Muscle of arm (tissue), 12 donors: ENCODE data around the gene RNASE2. TPM values are rescaled to one million over a fixed set of nuclear protein-coding genes. Genes with fewer than 3 reads are reported as not detected.
"Not testable (repeated sequence)": the region's sequence is repeated elsewhere in the genome, so short reads cannot be mapped to it uniquely, and the experiment has no call there.

ENCODE experiments used
- DNase-seq: peaks from one replicate; pipeline ENCODE4 v3.0.0-alpha.2; 2013
- polyA plus RNA-seq, 12 donors: library from polyadenylated mRNA; unstranded; fragments of 120-200 nt; gene quantifications; one replicate each; pipeline ENCODE4 v1.2.1, GENCODE V29; 2013; ENCODE audit not compliant: insufficient read length in 12 of 12

RNASE2 gene
- polyA plus RNA-seq, 12 donors = 0.40 to 13.3 (median 0.72) TPM; not detected in 3

GRCh38 chr14:20980906-20981305, 25.6 kb downstream of the RNASE2 start:
- DNase-seq = no peak

GRCh38 chr14:20982646-20983369, 27.5 kb downstream of the RNASE2 start:
- DNase-seq = no peak

- DNase-seq = not testable (repeated sequence)
Observed at GRCh38 chr14:20985650-20986049, 30.4 kb downstream of the RNASE2 start.

- no peak for DNase-seq
Observed at GRCh38 chr14:20986811-20987210, 31.5 kb downstream of the RNASE2 start.

- DNase-seq = no peak
Observed at GRCh38 chr14:20988717-20989470, 33.6 kb downstream of the RNASE2 start.

GRCh38 chr14:20989471-20989786, 34.1 kb downstream of the RNASE2 start:
- no peak for DNase-seq

- DNase-seq = peak; percentile 96
Observed at GRCh38 chr14:20989787-20990600, 34.7 kb downstream of the RNASE2 start, which contains the start of gene METTL17. Gene METTL17, plus strand, starts transcription at chr14:20989980. Its CDS starts 23 bp downstream, at chr14:20990003.

GRCh38 chr14:20996521-20996920, 41.2 kb downstream of the RNASE2 start:
- no peak for DNase-seq

- DNase-seq = no peak
Observed at GRCh38 chr14:20997115-20997514, 41.8 kb downstream of the RNASE2 start.

- no peak for DNase-seq
Observed at GRCh38 chr14:20997564-20997963, 42.3 kb downstream of the RNASE2 start.

GRCh38 chr14:20998139-20998538, 42.9 kb downstream of the RNASE2 start:
- DNase-seq = no peak

GRCh38 chr14:20998674-20999366, 43.5 kb downstream of the RNASE2 start, which contains the start of gene SLC39A2:
Gene SLC39A2, plus strand, starts transcription at chr14:20999293. Its CDS starts 154 bp downstream, at chr14:20999447.
- no peak for DNase-seq

GRCh38 chr14:20999591-20999990, 44.3 kb downstream of the RNASE2 start:
- DNase-seq = no peak

- no peak for DNase-seq
Observed at GRCh38 chr14:21001218-21001617, 45.9 kb downstream of the RNASE2 start.

- DNase-seq = no peak
Observed at GRCh38 chr14:21003788-21004346, 48.6 kb downstream of the RNASE2 start.

Other genes starting within 250 kb of the RNASE2 start
- not detected for gene EDDM3A, start 209.6 kb upstream of the RNASE2 start, polyA plus RNA-seq
- not detected for gene EDDM3B, start 187.1 kb upstream of the RNASE2 start, polyA plus RNA-seq
- 10 to 100 TPM in 2 of 12 donors, 1 to 10 TPM in 9, not detected in 1; 3.9 to 18.6 (median 5.9) TPM for gene RNASE6, start 174.2 kb upstream of the RNASE2 start, polyA plus RNA-seq
- gene RNASE1, start 152.6 kb upstream of the RNASE2 start, polyA plus RNA-seq = 100 to 1,000 TPM in 11 of 12 donors, not detected in 1; 135 to 267 (median 179) TPM
- gene RNASE3, start 64.1 kb upstream of the RNASE2 start, polyA plus RNA-seq = 1 to 10 TPM in 1 of 12 donors, under 1 TPM in 2, not detected in 9; 0.30 to 6.1 (median 0.63) TPM
- 10 to 100 TPM in 11 of 12 donors, not detected in 1; 41.2 to 84.2 (median 63.5) TPM for gene METTL17, start 34.5 kb downstream of the RNASE2 start, polyA plus RNA-seq
- gene SLC39A2, start 43.8 kb downstream of the RNASE2 start, polyA plus RNA-seq = 1 to 10 TPM in 2 of 12 donors, under 1 TPM in 2, not detected in 8; 0.15 to 1.6 (median 0.81) TPM
- 100 to 1,000 TPM in 11 of 12 donors, not detected in 1; 110 to 226 (median 185) TPM for gene NDRG2, start 69.6 kb downstream of the RNASE2 start, polyA plus RNA-seq
- under 1 TPM in 10 of 12 donors, not detected in 2; 0.34 to 0.78 (median 0.59) TPM for gene TPPP2, start 74.7 kb downstream of the RNASE2 start, polyA plus RNA-seq
- gene RNASE13, start 79.3 kb downstream of the RNASE2 start, polyA plus RNA-seq = under 1 TPM in 6 of 12 donors, not detected in 6; 0.14 to 0.31 (median 0.24) TPM
- gene RNASE7, start 86.9 kb downstream of the RNASE2 start, polyA plus RNA-seq = under 1 TPM in 5 of 12 donors, not detected in 7; 0.11 to 0.40 (median 0.16) TPM
- gene RNASE8, start 102.3 kb downstream of the RNASE2 start, polyA plus RNA-seq = not detected
- gene ARHGEF40, start 114.8 kb downstream of the RNASE2 start, polyA plus RNA-seq = 100 to 1,000 TPM in 1 of 12 donors, 10 to 100 TPM in 11; 52.3 to 196 (median 66.0) TPM
- gene ZNF219, start 143.2 kb downstream of the RNASE2 start, polyA plus RNA-seq = 10 to 100 TPM in 11 of 12 donors, not detected in 1; 11.1 to 32.5 (median 14.7) TPM
- gene TMEM253, start 145.6 kb downstream of the RNASE2 start, polyA plus RNA-seq = under 1 TPM in 10 of 12 donors, not detected in 2; 0.27 to 0.82 (median 0.52) TPM
- under 1 TPM in 2 of 12 donors, not detected in 10; 0.03 to 0.05 TPM for gene OR5AU1, start 200.6 kb downstream of the RNASE2 start, polyA plus RNA-seq